GM21723 (cell line): ENCODE measurements around the gene PRXL2C.
"Not testable (repeated sequence)": the region's sequence is repeated elsewhere in the genome, so short reads cannot be mapped to it uniquely, and the experiment has no call there.

Source experiments
- ATAC-seq: cut with Tn5 transposase; IDR thresholded peaks from one replicate; pipeline ENCODE4 v1.9.1; 2021; ENCODE audit warnings: mild to moderate bottlenecking, moderate library complexity; ENCODE audit not compliant: unreplicated experiment

Gene PRXL2C, protein sequence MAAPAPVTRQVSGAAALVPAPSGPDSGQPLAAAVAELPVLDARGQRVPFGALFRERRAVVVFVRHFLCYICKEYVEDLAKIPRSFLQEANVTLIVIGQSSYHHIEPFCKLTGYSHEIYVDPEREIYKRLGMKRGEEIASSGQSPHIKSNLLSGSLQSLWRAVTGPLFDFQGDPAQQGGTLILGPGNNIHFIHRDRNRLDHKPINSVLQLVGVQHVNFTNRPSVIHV

DNA sequence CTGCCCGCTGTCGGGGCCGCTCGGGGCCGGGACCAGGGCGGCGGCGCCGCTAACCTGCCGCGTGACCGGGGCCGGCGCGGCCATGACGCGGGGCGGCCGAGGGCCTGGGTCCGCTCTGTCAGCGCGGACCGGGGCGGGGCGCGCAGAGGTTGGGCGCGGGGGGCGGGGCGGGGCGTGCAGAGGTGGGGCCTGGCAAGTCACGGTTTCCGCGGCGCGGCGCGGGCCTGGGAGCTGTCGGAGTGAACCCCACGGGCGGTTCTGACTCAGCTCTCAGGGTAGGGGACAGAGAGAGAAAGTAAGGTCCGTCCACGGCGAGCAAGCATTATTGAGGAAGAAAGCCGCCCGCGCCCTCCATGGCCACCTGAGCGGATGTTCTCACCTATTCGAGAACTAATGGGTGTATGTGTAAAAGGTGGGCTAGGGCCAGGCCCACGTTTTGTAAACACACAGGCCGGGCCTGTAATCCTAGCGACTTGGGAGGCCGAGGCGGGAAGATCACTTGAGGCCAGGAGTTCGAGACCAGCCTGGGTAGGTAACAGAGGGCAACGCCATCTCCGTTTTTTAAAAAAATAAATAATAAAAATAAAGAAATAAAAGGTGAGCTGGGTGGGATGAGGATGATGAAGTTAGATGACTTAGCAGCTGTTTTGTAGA is at the start of gene PRXL2C:
Gene PRXL2C, minus strand, starts transcription at position 120 of the 654 bp plus-strand sequence. Its CDS starts 36 bp downstream, at position 84.
- peak; percentile 65 for ATAC-seq

DNA sequence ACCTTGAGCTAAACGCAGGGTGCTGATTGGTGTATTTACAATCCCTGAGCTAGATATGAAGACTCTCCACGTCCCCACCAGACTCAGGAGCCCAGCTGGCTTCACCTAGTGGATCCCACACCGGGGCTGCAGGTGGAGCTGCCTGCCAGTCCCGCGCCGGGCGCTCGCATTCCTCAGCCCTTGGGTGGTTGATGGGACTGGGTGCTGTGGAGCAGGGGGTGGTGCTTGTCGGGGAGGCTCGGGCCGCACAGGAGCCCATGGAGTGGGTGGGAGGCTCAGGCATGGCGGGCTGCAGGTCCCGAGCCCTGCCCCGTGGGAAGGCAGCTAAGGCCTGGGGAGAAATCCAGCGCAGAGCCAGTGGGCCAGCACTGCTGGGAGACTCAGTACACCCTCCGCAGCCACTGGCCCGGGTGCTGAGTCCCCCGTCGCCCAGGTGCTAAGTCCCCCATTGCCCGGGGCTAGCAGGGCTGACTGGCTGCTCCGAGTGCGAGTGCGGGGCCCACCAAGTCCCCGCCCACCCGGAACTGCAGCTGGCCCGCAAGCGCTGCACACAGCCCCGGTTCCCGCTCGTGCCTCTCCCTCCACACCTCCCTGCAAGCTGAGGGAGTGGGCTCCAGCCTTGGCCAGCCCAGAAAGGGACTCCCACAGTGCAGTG is 45.7 kb upstream of the PRXL2C start:
- not testable (repeated sequence) for ATAC-seq

DNA sequence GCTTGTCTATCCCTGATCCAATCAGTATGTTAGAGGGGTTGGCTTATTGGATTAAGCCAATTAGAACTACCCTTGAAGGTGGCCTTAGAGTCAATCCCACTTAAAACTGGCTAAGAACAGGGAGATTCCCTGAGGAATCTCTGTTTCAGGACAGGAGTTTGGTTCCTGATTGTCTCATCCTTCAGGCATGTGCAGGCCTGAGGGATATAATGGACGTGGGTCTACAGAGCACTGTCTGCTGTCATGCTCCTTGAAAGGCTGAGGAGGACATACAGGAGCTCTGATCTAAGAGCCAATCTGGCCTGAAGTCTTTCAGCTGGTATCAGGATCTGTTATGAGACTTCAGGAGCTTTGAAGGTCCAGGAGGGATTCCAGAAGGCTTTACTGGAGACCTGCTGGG is 36.2 kb upstream of the PRXL2C start:
- ATAC-seq, result no peak

DNA sequence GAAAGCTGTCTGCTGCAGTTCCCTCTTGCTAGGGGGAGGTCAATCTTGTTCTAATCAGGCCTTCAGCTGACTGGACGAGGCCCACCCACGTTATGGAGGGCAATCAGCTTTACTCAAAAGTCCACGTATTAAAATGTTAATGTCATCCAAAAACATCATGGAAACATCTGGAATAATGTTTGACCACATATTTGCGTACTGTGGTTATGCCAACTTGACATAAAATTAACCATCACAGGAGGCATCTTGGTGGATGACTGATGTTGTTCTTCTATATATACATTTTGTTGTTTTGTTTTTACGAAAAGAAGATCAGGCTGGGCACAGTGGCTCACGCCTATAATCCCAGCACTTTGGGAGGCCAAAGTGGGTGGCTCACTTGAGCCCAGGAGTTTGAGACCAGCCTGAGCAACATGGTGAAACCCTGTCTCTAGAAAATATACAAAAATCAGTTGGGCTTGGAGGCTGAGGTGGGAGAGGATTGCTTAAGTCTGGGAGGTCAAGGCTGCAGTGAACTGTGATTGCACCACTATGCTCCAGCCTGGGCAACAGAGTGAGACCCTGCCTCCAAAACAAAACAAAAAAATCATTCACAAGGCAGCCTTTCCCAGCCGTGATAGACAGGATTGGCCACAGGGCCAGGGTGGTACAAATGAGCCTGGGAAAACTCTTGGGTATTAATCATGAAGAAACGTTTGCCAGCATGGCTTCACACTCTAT is 33.8 kb upstream of the PRXL2C start:
- ATAC-seq, result no peak

DNA sequence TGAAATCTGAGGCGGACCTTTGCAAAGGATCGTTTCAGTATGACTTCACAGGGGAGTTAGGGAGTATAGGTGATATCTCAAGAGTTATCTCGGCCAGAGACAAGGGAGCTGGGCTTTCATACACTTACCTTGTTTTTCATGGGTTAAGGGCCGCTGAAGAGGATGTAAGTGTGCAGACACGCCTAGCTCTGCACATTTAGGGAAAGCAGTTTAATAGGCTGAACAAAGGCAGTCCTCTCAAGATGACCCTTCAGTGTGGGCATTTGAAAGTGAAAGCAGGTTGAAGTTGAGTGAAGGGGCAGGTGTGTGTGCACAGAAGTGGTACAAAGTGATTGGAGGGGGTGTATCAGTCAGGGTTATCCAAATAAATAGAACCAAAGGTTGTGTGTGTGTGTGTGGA is 33.1 kb upstream of the PRXL2C start:
- no peak for ATAC-seq

DNA sequence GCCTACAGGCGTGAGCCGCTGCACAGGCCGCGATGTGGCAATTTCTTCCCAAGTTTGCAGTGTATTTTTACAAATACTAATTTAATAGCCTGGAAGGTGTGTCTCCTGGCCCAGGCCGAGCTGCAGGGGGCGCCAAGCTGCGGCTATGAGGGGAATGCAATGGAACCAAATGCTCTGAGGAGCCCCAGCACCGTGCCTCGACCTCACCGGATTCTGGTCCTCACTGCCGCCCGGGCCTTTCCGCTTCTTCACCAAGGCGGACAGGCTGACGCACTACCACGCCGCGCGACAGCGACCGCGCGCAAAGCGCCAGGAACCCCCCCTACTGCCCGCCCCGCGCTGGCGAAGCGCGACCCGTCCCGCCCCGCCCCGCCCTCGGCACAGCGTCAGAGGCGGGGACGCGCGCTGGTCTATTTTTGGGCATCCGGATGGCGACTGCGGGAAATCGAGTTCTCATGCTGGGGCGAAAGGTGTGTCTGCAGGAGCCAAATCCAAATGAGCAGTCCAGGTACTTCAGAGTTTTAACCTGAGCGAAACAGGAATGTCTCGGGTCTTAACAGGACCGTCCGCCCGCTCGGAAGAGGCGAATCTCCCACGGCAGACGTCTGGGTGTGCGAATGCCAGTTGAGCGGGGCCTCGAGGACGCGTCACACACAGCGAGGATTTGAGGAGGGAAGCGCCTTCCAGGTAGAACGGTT is 31.7 kb upstream of the PRXL2C start:
- ATAC-seq, result no peak

DNA sequence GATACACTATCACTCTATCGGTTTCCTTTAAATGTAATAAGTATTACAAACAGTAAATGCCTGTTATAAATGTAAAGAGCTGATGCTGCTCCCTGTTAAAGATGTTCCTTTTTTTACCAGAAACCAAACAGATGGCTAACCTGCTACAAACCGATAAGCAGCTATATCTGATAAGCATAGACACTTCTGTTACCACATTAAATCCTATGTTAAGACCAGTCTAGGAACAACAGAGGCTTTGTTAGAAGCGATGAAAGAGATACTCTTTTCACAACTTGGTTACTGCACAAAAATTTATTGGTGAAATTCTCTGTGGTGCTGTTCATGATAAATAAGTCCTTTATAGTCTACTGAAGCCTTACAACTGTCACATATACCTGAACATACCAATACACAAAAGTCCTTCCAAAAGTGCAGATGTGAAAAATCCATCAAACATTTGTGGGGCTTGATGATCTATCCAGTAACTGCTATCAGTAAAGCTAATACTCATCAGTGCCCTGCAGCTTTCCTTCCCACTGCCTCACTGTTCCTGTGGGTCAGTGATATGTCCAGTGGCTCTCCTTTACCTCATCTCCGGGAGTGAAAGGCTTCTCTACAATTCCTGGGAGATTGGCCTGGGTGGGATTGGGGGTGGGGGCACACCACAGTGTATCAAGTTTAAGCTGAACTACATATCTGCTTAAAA is 25.8 kb upstream of the PRXL2C start:
- no peak for ATAC-seq

DNA sequence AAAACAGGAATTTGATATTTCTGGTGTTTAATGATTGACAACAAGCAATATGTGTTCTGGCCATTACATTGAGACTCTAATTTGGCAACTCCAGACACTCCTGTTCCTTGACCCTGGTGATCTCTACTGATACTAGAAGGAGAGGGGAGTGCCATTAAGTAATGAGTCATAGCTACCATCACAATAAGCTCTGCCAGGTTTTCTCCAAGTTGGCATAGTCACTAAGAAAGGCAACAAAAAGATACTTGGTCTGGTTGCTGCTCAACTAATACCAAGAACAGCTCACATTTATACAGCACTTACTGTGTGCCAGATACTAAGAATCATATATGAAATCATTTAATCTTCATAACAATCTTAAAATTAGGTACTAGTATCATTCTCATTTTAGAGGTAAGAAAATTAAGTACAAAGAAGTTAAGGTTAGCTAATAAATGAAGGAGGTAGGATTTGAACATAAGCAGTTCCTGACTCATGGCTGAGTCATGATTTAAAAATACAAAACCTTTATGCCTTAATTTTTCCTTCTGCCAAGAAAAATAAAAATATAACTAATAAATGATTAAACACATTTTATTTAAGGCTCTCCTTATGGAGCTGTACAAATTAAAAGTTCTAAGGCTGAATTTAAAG is 19.9 kb upstream of the PRXL2C start:
- no peak for ATAC-seq

DNA sequence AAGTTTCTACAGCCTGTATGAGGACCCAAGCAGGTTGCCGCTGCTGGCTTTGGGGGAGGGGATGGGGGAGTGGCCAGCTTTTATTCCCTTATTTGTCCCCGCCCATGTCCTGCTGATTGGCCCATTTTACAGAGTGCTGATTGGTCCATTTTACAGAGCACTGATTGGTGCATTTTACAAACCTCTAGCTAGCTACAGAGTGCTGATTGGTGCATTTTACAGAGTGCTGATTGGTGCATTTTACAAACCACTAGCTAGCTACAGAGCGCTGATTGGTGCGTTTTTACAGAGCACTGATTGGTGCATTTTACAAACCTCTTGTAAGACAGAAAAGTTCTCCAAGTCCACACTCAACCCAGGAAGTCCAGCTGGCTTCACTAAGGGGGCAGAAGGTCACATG is 18.7 kb upstream of the PRXL2C start:
- ATAC-seq, result not testable (repeated sequence)

DNA sequence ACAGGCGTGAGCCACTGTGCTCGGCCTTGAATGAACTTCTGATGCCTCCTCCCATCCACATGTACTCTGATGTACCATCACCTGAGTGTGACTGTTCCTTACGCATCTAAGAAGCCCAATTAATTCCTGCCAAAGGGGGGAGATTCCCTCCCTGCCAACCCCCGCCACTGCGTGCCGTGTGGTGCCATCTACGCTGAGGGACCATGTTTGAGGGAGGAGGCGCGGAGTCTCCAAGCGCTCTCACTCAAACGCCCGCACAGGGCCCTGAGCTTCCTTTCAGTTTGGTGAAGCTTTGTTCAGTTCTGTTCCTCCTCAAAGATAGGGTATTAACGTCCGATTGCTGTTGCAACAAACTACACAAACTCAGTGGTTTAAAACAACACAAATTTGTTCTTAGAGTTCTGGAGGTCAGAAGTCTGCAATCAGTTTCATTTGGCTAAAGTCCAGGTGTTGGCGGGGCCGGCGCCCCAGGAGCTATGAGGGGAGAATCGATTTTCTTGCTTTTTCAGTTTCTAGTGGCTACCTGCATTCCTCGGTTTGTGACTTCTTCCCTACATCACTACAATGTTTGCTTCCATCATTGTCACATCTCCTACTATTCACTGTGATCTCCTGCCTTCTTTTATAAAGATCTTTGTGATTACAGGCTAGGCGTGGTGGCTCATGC is 13.9 kb upstream of the PRXL2C start:
- no peak for ATAC-seq

DNA sequence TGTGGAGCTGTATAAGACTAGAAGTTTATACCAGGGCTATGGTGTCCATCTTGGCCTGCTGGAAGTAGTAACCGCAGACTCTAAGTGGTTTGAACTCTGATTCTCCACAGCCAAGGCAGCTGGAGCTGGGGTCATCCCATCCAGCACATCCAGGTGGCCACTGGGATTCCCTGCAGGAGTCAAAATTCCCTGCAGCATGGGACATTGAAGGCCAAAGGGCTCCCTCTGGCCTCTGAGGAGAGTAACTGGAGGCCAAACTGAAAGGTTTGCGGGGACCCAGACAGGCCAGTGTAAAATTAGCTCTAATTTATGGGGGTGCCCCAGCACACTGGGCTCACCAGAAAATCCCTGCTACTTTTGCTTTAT is 12.2 kb upstream of the PRXL2C start:
- ATAC-seq, result no peak

DNA sequence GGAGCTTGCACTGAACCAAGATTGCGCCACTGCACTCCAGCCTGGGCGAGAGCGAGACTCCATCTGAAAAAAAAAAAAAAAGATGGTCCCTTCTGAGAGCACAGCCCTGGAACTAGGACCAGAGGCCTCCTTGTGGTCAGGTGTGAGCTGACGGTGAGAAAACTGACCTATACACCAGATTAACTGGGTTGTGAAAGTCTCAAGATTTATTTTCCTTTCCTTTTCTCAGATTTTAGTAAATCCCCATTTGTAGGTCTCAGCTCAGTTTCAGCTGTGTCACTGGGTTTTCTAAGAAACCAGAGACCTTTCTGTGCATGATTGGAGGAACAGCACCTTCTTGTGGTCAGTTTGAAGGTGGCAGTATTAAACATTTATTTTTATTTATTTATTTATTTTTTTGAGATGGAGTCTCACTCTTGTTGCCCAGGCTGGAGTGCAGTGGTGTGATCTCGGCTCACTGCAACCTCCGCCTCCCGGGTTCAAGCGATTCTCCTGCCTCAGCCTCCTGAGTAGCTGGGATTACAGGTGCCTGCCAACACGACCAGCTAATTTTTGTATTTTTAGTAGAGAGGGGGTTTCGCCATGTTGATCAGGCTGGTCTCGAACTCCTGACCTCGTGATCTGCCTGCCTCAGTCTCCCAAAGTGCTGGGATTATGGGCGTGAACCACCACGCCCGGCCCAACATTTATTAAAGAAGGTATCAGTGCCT is 11.7 kb upstream of the PRXL2C start:
- peak; percentile 80 for ATAC-seq

DNA sequence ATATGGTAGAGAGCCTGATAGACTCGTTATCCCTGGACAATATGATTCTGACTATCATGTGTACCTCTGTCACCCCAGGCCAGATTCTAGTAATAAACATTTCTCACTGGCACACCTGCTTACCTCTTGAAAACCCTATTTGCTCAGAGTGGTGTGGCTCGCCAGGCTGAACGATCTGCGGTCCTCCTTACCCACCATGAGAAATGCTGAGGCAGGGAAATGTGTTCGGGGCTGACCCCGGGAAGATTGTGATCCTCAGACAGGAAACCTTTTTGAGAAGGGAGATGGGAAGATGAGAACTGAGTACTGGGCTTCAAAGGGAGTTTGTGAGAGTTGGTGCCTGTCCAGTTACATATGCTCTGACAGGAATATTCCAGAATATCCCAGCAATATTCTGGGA is 10.7 kb upstream of the PRXL2C start:
- no peak for ATAC-seq

DNA sequence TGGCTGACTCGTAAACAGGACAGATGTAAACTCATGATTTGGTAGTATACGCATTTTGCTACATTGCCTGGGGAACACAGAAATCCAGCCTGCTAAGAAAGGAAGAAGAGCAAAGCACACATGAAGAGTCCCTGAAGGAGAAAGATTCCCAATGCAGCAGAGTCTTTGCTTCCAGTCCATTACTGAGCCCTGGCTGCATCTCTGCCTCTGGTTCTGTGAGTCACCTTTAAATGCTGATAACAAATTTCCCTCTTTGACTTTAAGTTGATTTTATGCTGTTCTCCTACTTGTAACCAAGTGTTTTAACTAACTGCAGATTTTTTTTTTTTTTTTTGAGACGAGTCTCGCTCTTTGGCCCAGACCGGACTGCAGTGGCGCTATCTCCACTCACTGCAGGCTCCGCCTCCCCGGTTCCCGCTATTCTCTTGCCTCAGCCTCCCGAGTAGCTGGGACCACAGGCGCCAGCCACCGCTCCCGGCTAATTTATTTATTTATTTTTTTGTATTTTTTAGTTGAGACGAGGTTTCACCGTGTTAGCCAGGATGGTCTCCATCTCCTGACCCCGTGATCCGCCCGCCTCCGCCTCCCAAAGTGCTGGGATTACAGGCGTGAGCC is 8.5 kb upstream of the PRXL2C start:
- ATAC-seq, result no peak

DNA sequence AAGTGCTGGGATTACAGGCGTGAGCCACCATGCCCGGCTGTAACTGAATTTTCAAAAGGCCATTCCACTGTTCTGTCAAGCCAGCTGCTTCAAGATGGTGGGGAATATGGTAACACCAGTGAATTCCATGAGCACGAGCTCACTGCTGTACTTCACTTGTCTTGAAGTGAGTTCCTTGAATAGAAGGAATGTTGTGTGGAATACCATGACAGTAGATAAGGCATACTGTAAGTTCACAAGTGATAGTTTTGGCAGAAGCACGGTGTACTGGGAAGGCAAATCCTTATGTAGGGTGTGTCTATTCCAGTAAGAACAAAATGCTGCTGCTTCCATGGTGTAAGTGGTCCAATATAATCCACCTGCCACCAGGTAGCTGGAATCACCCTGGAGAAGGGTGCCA is 6.6 kb upstream of the PRXL2C start:
- no peak for ATAC-seq

DNA sequence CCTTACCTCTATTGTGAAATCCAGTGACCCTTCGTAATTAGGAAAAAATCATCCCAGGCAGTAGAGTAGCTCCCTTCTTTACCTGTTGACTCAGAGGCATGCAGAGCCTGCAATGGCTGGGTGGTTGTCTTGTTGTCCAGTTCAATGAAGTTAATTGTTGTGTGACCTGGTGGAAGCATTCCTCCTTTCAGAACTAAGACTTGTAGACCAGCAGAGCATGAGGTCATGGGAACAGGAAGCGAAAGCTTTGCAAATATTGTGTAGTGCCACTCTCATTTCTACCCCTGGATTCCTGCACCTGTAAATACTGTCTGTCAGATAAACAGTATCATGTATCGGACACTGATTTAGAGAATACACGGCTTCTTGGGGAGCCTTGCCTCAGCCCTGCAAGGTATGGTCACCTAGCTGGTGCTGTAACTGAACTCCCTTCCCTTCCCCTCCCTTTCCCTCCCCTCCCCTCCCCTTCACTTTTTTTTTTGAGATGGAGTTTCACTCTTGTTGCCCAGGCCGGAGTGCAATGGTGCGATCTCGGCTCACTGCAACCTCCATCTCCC is 5.7 kb upstream of the PRXL2C start:
- no peak for ATAC-seq

DNA sequence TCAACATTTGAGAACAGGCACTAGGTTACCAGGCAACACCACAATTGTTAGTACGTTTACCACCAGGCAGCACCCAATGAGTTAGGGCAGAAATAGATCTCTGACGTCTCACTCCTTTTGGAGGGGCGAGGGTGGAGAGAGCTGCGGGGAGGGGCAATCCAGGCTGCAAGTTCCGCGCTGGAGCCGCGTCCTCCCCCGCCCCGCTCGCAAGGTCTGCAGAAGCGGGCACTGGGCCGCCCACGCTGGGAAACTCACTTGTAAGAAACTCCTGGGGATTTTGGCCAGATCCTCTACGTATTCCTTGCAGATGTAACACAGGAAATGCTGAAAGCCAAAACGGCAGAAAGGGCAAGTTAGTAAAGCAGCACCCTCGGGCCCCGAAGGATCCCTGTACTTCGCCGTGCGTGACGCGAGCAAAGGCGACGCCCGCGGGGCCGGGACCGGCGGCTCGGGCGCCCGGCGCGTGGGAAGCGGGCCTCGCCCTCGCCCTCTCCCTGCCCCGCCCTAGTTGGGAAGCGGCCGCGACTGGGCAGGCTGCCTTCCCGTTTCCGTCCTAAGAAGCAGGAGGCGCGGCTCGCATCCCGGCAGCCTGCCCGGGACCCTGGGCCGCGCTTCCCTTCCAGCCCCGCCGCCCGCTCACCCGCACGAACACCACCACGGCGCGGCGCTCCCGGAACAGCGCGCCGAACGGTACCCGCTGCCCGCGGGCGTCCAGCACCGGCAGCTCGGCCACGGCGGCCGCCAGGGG is 493 bp downstream of the PRXL2C start:
- peak; percentile 59 for ATAC-seq
